ENCODE data around the gene CNTFR.
A peak's percentile ranks its signal among the peaks of the same experiment; 100 is the strongest.

GRCh38 chr9:34547960-34548611 lies 41.4 kb downstream of the CNTFR start:
- no peak for TF ChIP-seq POLR2A (IDR thresholded peaks at IDR 0.05; ENCODE audit: control extremely low read depth in 1 of 2, low read depth in 2 of 2, low read length in 2 of 2)
- TF ChIP-seq, protein P1, sequence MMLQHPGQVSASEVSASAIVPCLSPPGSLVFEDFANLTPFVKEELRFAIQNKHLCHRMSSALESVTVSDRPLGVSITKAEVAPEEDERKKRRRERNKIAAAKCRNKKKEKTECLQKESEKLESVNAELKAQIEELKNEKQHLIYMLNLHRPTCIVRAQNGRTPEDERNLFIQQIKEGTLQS (IDR thresholded peaks at IDR 0.05; ENCODE audit: insufficient read depth, low read depth, low read length), result no peak
- TF ChIP-seq, protein P2, sequence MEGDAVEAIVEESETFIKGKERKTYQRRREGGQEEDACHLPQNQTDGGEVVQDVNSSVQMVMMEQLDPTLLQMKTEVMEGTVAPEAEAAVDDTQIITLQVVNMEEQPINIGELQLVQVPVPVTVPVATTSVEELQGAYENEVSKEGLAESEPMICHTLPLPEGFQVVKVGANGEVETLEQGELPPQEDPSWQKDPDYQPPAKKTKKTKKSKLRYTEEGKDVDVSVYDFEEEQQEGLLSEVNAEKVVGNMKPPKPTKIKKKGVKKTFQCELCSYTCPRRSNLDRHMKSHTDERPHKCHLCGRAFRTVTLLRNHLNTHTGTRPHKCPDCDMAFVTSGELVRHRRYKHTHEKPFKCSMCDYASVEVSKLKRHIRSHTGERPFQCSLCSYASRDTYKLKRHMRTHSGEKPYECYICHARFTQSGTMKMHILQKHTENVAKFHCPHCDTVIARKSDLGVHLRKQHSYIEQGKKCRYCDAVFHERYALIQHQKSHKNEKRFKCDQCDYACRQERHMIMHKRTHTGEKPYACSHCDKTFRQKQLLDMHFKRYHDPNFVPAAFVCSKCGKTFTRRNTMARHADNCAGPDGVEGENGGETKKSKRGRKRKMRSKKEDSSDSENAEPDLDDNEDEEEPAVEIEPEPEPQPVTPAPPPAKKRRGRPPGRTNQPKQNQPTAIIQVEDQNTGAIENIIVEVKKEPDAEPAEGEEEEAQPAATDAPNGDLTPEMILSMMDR (IDR thresholded peaks at IDR 0.05; ENCODE audit: control extremely low read depth in 1 of 3, insufficient read depth in 1 of 3, low read depth in 1 of 3, low read length in 3 of 3), result peak; percentile 93 to 96 (median 95)
- no peak for TF ChIP-seq HDAC2 (IDR thresholded peaks at IDR 0.05; ENCODE audit: borderline replicate concordance in 1 of 2, low read depth in 2 of 2, low read length in 2 of 2)
- TF ChIP-seq, protein P3, sequence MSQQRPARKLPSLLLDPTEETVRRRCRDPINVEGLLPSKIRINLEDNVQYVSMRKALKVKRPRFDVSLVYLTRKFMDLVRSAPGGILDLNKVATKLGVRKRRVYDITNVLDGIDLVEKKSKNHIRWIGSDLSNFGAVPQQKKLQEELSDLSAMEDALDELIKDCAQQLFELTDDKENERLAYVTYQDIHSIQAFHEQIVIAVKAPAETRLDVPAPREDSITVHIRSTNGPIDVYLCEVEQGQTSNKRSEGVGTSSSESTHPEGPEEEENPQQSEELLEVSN (IDR thresholded peaks at IDR 0.05), result no peak
- peak in 1 of 2 experiments; percentile 67; a peak in 1 of 4 replicates for TF ChIP-seq SIN3A (conservative IDR thresholded peaks at IDR 0.05 in 1 of 2, IDR thresholded peaks at IDR 0.05 in 1 of 2; ENCODE audit: low read depth in 1 of 2, low read length in 2 of 2)
- TF ChIP-seq KDM1A (IDR thresholded peaks at IDR 0.05; ENCODE audit: borderline replicate concordance, low read length), result no peak
- TF ChIP-seq, protein P4, sequence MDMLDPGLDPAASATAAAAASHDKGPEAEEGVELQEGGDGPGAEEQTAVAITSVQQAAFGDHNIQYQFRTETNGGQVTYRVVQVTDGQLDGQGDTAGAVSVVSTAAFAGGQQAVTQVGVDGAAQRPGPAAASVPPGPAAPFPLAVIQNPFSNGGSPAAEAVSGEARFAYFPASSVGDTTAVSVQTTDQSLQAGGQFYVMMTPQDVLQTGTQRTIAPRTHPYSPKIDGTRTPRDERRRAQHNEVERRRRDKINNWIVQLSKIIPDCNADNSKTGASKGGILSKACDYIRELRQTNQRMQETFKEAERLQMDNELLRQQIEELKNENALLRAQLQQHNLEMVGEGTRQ (IDR thresholded peaks at IDR 0.05; ENCODE audit: low read length), result no peak
- TF ChIP-seq TAF7 (optimal IDR thresholded peaks at IDR 0.05; ENCODE audit: borderline replicate concordance, low read depth, low read length), result no peak
- TF ChIP-seq CBX8 (IDR thresholded peaks at IDR 0.05; ENCODE audit: borderline replicate concordance, low read depth, low read length), result no peak

Data from H1 (cell line).